HepG2 (cell line): ENCODE data around the gene BTBD17. TPM values are rescaled to one million over a fixed set of nuclear protein-coding genes. Genes with fewer than 3 reads are reported as not detected.
A peak's percentile ranks its signal among the peaks of the same experiment; 100 is the strongest.

Experiments used
- AHR ChIP-seq: IDR thresholded peaks from 2 replicates; pipeline ENCODE4 v1.6.1; 2018; ENCODE audit warnings: missing genetic modification reagents, missing compliant biosample characterization
- ARNT2 ChIP-seq: sonication (generic); formaldehyde crosslinking; IDR thresholded peaks from 2 replicates; pipeline ENCODE4 v1.8.0; 2022; ENCODE audit warnings: mild to moderate bottlenecking, low read depth, missing genetic modification reagents, moderate library complexity
- ELF4 ChIP-seq: sonication (generic); formaldehyde crosslinking; IDR thresholded peaks from 2 replicates; pipeline ENCODE4 v1.5.0; 2020; ENCODE audit warnings: missing genetic modification reagents, mild to moderate bottlenecking, moderate library complexity, borderline replicate concordance
- GTF3A ChIP-seq: sonication (generic); formaldehyde crosslinking; conservative IDR thresholded peaks from 2 replicates; pipeline ENCODE4 v1.4.0; 2020; ENCODE audit warnings: mild to moderate bottlenecking, missing genetic modification reagents
- HDAC6 ChIP-seq: fragments of 200-600 bp; sonication (generic); IDR thresholded peaks from 2 replicates; pipeline ENCODE4 v1.7.0; 2017; ENCODE audit warnings: mild to moderate bottlenecking, antibody characterized with exemption, low read length, low read depth
- HNF4A ChIP-seq: sonication (generic); formaldehyde crosslinking; IDR thresholded peaks from 2 replicates; pipeline ENCODE4 v1.4.0; 2020; ENCODE audit warnings: missing genetic modification reagents
- KAT2B ChIP-seq: fragments of 150-350 bp; IDR thresholded peaks from 2 replicates; pipeline ENCODE4 v1.6.1; 2014; ENCODE audit warnings: low read depth, low read length, borderline replicate concordance
- MXI1 ChIP-seq: IDR thresholded peaks from 3 replicates; pipeline ENCODE4 v1.6.1; 2012; ENCODE audit warnings: low read depth, low read length, inconsistent platforms, borderline replicate concordance
- SOX6 ChIP-seq, 2 experiments: fragments of 450-650 bp in 1 of 2; sonication (generic) in 1 of 2; formaldehyde crosslinking in 1 of 2; IDR thresholded peaks; 2 replicates each; pipeline versions ENCODE4 v1.4.0 to v1.6.1; 2017 to 2020; ENCODE audit warnings: antibody characterized with exemption in 1 of 2, mild to moderate bottlenecking in 1 of 2, missing genetic modification reagents in 1 of 2
- SP2 ChIP-seq: sonication (generic); formaldehyde crosslinking; IDR thresholded peaks from 2 replicates; pipeline ENCODE4 v1.5.1; 2020; ENCODE audit warnings: mild to moderate bottlenecking, missing genetic modification reagents
- SP5 ChIP-seq: IDR thresholded peaks from 2 replicates; pipeline ENCODE4 v1.6.1; 2016; ENCODE audit warnings: low read depth, borderline replicate concordance
- THRA ChIP-seq: sonication (generic); formaldehyde crosslinking; IDR thresholded peaks from 2 replicates; pipeline ENCODE4 v1.4.0; 2020; ENCODE audit warnings: missing genetic modification reagents, borderline replicate concordance
- ZFX ChIP-seq: sonication (generic); formaldehyde crosslinking; IDR thresholded peaks from 2 replicates; pipeline ENCODE4 v1.4.0; 2020; ENCODE audit warnings: mild to moderate bottlenecking, low read depth, missing genetic modification reagents, moderate library complexity
- ZNF232 ChIP-seq: sonication (generic); formaldehyde crosslinking; IDR thresholded peaks from 2 replicates; pipeline ENCODE4 v1.4.0; 2020; ENCODE audit warnings: missing genetic modification reagents, borderline replicate concordance
- ZNF350 ChIP-seq: sonication (generic); formaldehyde crosslinking; IDR thresholded peaks from 2 replicates; pipeline ENCODE4 v1.4.0; 2020; ENCODE audit warnings: mild to moderate bottlenecking, low read depth, missing genetic modification reagents, borderline replicate concordance
- ZNF574 ChIP-seq: sonication (generic); formaldehyde crosslinking; IDR thresholded peaks from 2 replicates; pipeline ENCODE4 v1.4.0; 2020; ENCODE audit warnings: missing genetic modification reagents
- ZNF605 ChIP-seq: sonication (generic); formaldehyde crosslinking; IDR thresholded peaks from 2 replicates; pipeline ENCODE4 v1.8.0; 2022; ENCODE audit warnings: mild to moderate bottlenecking, missing genetic modification reagents
- ZNF607 ChIP-seq: sonication (generic); formaldehyde crosslinking; IDR thresholded peaks from 2 replicates; pipeline ENCODE4 v1.5.1; 2020; ENCODE audit warnings: missing genetic modification reagents, mild to moderate bottlenecking, borderline replicate concordance
- ZNF670 ChIP-seq: sonication (generic); formaldehyde crosslinking; IDR thresholded peaks from 2 replicates; pipeline ENCODE4 v1.8.0; 2022; ENCODE audit warnings: mild to moderate bottlenecking, missing genetic modification reagents, borderline replicate concordance
- ZNF710 ChIP-seq: sonication (generic); formaldehyde crosslinking; IDR thresholded peaks from 2 replicates; pipeline ENCODE4 v1.5.0; 2020; ENCODE audit warnings: mild to moderate bottlenecking, missing genetic modification reagents, borderline replicate concordance
- ZNF777 ChIP-seq: sonication (generic); formaldehyde crosslinking; IDR thresholded peaks from 2 replicates; pipeline ENCODE4 v1.4.0; 2020; ENCODE audit warnings: missing genetic modification reagents
- ZZZ3 ChIP-seq: sonication (generic); formaldehyde crosslinking; IDR thresholded peaks from 2 replicates; pipeline ENCODE4 v1.4.0; 2020; ENCODE audit warnings: missing genetic modification reagents, mild to moderate bottlenecking, borderline replicate concordance
- polyA plus RNA-seq, 8 experiments: library from polyadenylated mRNA; depleted of rRNA in 3 of 8; stranded (reverse) in 7 of 8; unstranded in 1 of 8; fragments of >200 nt; fragmentation: Illumina TruSeq in 4 of 8; extraction: Trizol in 4 of 8; gene quantifications; 2 replicates each; pipeline versions ENCODE4 v1.2.1 to v1.2.3, GENCODE V29; 2011 to 2016; ENCODE audit warnings: low read depth in 4 of 8, missing spikeins in 1 of 8, mixed read lengths in 1 of 8; ENCODE audit not compliant: insufficient read depth in 1 of 8
- total RNA-seq, 5 experiments: library from RNA; depleted of rRNA; stranded (reverse); fragments of >200 nt; fragmentation: Illumina TruSeq; extraction: Trizol; gene quantifications; 2 replicates each; pipeline ENCODE4 v1.2.3, GENCODE V29; 2016; ENCODE audit warnings: low read depth in 1 of 5
- TF ChIP-seq, protein P1 (sequence below): sonication (generic); formaldehyde crosslinking; IDR thresholded peaks from 2 replicates; pipeline ENCODE4 v1.4.0; 2020; ENCODE audit warnings: missing genetic modification reagents

The BTBD17 gene
- total and polyA plus RNA-seq, 2 of the 13 experiments (the other 11 are each of a cell fraction or from before 2014, with no cell fraction given), result not detected

GRCh38 chr17:74379495-74380085, 17.9 kb upstream of the BTBD17 start (continued):
- peak; percentile 72 for TF ChIP-seq ZFX (CRISPR knock-in tag)
- 0 out of 2 replicates have a peak, but pooled peaks have one; percentile 62 for TF ChIP-seq ZNF607 (CRISPR knock-in tag)
- TF ChIP-seq KAT2B, result no peak
- TF ChIP-seq GTF3A (CRISPR knock-in tag), result no peak
- no peak for TF ChIP-seq ZZZ3
- TF ChIP-seq ZNF670, result 0 out of 2 replicates have a peak, but pooled peaks have one; percentile 30
- TF ChIP-seq ELF4, result no peak
- TF ChIP-seq ZNF232 (CRISPR knock-in tag), result peak; percentile 49; the same call in 1 of the 2 replicates
- peak; percentile 82 for TF ChIP-seq ZNF350 (CRISPR knock-in tag)
- TF ChIP-seq SP5 (CRISPR knock-in tag), result peak; percentile 89
- TF ChIP-seq SP2, result no peak
- peak; percentile 77 for TF ChIP-seq HNF4A (CRISPR knock-in tag)
- peak; percentile 64; the same call in 1 of the 2 replicates for TF ChIP-seq ARNT2 (CRISPR knock-in tag)
- TF ChIP-seq AHR, result peak; percentile 18; the same call in 1 of the 2 replicates
- no peak for TF ChIP-seq ZNF777 (CRISPR knock-in tag)
- TF ChIP-seq ZNF605 (CRISPR knock-in tag), result peak; percentile 83
- TF ChIP-seq ZNF574 (CRISPR knock-in tag), result peak; percentile 60
- TF ChIP-seq, protein P1, sequence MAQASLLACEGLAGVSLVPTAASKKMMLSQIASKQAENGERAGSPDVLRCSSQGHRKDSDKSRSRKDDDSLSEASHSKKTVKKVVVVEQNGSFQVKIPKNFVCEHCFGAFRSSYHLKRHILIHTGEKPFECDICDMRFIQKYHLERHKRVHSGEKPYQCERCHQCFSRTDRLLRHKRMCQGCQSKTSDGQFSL (CRISPR knock-in tag), result peak; percentile 49; the same call in 1 of the 2 replicates
- TF ChIP-seq SOX6 (IDR thresholded peaks at IDR 0.05), result no peak
- TF ChIP-seq SOX6 (CRISPR knock-in tag; IDR thresholded peaks at IDR 0.05), result peak; percentile 41; the same call in 1 of the 2 replicates
- TF ChIP-seq HDAC6, result no peak
- TF ChIP-seq MXI1, result peak; percentile 72; the same call in 1 of the 3 replicates
- TF ChIP-seq THRA, result peak; percentile 56; the same call in 1 of the 2 replicates
- TF ChIP-seq ZNF710 (CRISPR knock-in tag), result peak; percentile 72
